Measurements from ENCODE around the gene WDFY4. TPM values are rescaled to one million over a fixed set of nuclear protein-coding genes. Genes with fewer than 3 reads are reported as not detected.

Gene WDFY4
- total RNA-seq, 1 donor from 2014 or later, result not detected

DNA sequence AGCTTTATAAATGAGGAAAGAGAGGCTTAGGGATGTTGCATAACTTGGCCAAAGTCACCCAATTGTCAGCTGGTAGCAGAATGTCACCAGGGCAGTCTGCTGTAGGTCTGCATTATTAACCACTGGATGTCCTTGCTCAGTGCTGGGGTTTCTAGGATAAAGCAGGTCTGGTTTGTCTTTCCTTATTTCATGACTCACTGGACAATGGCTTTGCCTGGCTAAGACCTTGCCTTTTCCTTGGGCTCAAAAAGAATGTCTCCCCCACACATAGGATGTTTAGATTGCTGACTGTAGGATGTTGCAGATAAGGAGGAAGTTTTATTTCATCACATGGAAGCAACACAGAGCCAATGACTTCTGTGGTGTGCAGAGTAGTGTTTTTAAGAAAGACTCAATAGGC lies 29.4 kb downstream of the WDFY4 start:
- no peaks in the 10 kb centered on the region for H3K36me3 ChIP-seq (ENCODE audit: control insufficient read depth, insufficient read depth, low read length)
- H3K27me3 ChIP-seq (ENCODE audit: control insufficient read depth, insufficient read depth, low read length), result no peaks in the 10 kb centered on the region
- no peak overlapping the region for H3K4me3 ChIP-seq (ENCODE audit: low read depth, low read length)
- no peak for DNase-seq (ENCODE audit: low read depth)
- TF ChIP-seq, protein P1, sequence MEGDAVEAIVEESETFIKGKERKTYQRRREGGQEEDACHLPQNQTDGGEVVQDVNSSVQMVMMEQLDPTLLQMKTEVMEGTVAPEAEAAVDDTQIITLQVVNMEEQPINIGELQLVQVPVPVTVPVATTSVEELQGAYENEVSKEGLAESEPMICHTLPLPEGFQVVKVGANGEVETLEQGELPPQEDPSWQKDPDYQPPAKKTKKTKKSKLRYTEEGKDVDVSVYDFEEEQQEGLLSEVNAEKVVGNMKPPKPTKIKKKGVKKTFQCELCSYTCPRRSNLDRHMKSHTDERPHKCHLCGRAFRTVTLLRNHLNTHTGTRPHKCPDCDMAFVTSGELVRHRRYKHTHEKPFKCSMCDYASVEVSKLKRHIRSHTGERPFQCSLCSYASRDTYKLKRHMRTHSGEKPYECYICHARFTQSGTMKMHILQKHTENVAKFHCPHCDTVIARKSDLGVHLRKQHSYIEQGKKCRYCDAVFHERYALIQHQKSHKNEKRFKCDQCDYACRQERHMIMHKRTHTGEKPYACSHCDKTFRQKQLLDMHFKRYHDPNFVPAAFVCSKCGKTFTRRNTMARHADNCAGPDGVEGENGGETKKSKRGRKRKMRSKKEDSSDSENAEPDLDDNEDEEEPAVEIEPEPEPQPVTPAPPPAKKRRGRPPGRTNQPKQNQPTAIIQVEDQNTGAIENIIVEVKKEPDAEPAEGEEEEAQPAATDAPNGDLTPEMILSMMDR (IDR thresholded peaks at IDR 0.05; ENCODE audit: insufficient read depth, low read length, poor library complexity, severe bottlenecking), result no peak

DNA sequence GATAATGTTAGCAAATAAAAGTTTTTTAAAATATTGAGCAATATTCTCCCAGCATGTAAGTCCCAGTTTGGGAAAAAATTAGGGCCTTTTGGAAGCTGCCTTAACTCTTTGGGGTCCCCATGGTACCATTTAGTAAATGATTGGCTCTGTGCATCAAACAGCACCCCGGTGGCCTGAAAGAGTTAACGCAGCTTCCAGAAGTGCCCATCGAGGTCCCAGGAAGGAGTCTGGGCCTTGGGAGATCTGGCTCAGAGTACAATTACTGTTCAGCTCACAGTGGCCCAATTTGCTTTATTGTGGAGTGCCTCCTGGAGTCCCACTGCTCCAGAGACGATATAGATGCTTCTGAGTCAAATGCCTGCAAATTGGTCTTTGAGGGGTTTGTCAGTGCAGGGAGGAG lies 31.7 kb downstream of the WDFY4 start:
- TF ChIP-seq, protein P1 (IDR thresholded peaks at IDR 0.05; ENCODE audit: insufficient read depth, low read length, poor library complexity, severe bottlenecking), result no peak
- no peak overlapping the region for H3K4me3 ChIP-seq (ENCODE audit: low read depth, low read length)
- H3K36me3 ChIP-seq (ENCODE audit: control insufficient read depth, insufficient read depth, low read length), result no peaks in the 10 kb centered on the region
- H3K27me3 ChIP-seq (ENCODE audit: control insufficient read depth, insufficient read depth, low read length), result peaks cover 6% of the 10 kb centered on the region
- DNase-seq (ENCODE audit: low read depth), result no peak

DNA sequence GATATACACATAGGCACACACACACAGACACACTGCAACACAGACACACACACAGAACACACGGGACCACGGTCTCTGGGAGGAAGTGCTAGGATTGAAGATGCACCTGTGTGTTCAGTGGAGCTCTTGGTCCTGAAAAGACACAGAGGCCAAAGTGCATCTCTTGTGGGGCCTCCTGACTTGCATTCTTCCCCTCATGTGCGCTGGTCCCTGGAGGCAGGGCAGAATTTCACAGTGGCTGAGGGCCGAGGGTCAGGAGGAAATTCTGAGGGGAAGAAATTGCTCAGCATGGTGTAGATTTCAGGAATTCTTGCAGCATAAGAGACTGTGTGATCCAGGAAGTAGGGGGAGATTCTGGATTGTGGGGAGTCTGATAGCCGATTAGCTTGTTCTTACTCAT lies 35.9 kb downstream of the WDFY4 start:
- Histone ChIP-seq H3K4me3 (ENCODE audit: low read depth, low read length) (no peak overlapping the region), H3K36me3 (ENCODE audit: control insufficient read depth, insufficient read depth, low read length) (no peaks in the 10 kb centered on the region), H3K27me3 (ENCODE audit: control insufficient read depth, insufficient read depth, low read length) (peaks cover 6% of the 10 kb centered on the region)
- DNase-seq (ENCODE audit: low read depth), result no peak
- TF ChIP-seq, protein P1 (IDR thresholded peaks at IDR 0.05; ENCODE audit: insufficient read depth, low read length, poor library complexity, severe bottlenecking), result no peak

DNA sequence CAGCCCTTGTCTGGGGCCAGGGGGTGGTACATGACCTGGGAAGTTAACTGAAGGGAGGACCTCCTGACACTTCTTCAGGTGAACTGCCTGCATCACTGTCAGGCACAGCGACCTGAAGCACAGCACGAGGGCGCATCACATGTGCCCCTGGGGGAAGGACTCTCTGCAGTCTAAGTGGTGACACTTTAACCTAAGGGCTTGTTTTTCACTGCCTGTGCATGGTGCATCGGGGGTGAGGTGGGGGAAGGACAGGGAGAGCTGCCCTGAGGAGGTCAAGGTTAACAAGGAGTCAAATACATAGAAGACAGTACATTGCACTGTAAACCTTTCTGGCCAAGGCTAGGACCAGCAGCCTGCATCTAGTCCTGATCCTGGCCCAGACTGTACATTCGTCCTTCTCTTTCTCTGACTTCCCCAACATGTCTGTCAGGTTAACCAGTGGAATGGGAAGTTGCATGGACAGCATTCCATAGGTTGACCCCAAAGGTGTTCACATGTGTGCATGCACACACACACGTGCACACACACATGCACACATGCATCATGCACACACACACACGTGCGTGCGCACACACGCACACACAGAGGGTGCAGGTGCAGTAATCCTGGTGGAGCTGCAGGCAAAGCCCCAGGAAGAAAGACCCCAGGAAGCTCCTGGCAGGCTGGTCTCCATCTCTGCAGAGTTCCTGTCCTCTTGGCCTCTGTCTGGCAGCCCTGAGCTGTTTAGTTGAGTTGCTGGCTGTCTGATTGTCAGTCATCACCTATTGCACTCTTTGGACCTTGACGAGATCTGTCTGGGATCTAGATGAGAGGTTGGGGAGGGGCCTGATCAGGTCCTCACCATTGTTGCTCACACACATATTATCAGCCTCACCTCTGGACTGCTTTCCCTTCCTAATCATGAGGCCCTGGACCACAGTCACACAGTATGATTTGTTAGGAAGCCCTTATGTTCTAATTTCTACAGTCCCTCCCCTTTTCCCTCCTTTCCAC lies 37.8 kb downstream of the WDFY4 start:
- no peak overlapping the region for H3K4me3 ChIP-seq (ENCODE audit: low read depth, low read length)
- peaks cover 6% of the 10 kb centered on the region for H3K27me3 ChIP-seq (ENCODE audit: control insufficient read depth, insufficient read depth, low read length)
- TF ChIP-seq, protein P1 (IDR thresholded peaks at IDR 0.05; ENCODE audit: insufficient read depth, low read length, poor library complexity, severe bottlenecking), result no peak
- H3K36me3 ChIP-seq (ENCODE audit: control insufficient read depth, insufficient read depth, low read length), result no peaks in the 10 kb centered on the region
- no peak for DNase-seq (ENCODE audit: low read depth)

DNA sequence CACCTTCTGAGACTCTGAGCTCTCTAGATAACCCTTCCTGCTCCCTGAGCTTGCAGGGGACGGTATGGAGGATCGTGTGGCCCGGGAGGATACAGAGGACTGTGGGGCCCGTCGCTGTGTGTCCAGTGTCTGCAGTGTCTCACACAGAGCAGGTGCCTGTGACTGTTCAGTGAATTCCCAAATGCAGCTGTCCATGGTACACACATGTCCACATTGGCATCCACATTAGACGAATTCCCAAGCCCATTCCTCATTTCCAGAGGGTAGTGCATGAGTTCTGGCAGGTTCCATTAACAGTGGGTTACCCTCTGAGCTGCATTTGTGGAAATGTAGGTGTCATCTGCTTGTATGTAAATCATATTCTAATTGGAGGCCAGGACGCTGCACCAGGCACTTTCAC lies 39.5 kb downstream of the WDFY4 start:
- Histone ChIP-seq H3K36me3 (ENCODE audit: control insufficient read depth, insufficient read depth, low read length) (no peaks in the 10 kb centered on the region), H3K4me3 (ENCODE audit: low read depth, low read length) (no peak overlapping the region), H3K27me3 (ENCODE audit: control insufficient read depth, insufficient read depth, low read length) (peaks cover 6% of the 10 kb centered on the region)
- TF ChIP-seq, protein P1 (IDR thresholded peaks at IDR 0.05; ENCODE audit: insufficient read depth, low read length, poor library complexity, severe bottlenecking), result no peak
- no peak for DNase-seq (ENCODE audit: low read depth)
